Muscle of leg (tissue), 11 donors: Measurements from ENCODE around the gene GCN1. TPM values are rescaled to one million over a fixed set of nuclear protein-coding genes. Genes with fewer than 3 reads are reported as not detected.
"Not testable (repeated sequence)": the region's sequence is repeated elsewhere in the genome, so short reads cannot be mapped to it uniquely, and the experiment has no call there.

ENCODE experiments used
- DNase-seq: peaks from one replicate; pipeline ENCODE4 v3.0.0; 2013
- H3K27ac ChIP-seq: one replicate; pipeline ENCODE4 v1.5.1; 2013; ENCODE audit warnings: mild to moderate bottlenecking, low read length, control low read depth
- H3K27me3 ChIP-seq: one replicate; pipeline ENCODE4 v1.6.1; 2013; ENCODE audit warnings: low read length; ENCODE audit not compliant: control insufficient read depth, insufficient read depth
- H3K36me3 ChIP-seq: one replicate; pipeline ENCODE4 v1.6.1; 2013; ENCODE audit warnings: low read length; ENCODE audit not compliant: control insufficient read depth, insufficient read depth
- H3K4me1 ChIP-seq: one replicate; pipeline ENCODE4 v1.6.1; 2013; ENCODE audit warnings: low read length; ENCODE audit not compliant: control insufficient read depth, insufficient read depth
- H3K4me3 ChIP-seq: one replicate; pipeline ENCODE4 v1.5.1; 2013; ENCODE audit warnings: low read length, control low read depth
- H3K9me3 ChIP-seq: replicated peaks from 2 replicates; pipeline ENCODE4 v1.6.1; 2013; ENCODE audit warnings: low read depth, low read length; ENCODE audit not compliant: control insufficient read depth
- WGBS: methylation state at CpG from one replicate; pipeline ENCODE4 v1.1.5; 2013; ENCODE audit warnings: missing lambda C conversion rate; ENCODE audit not compliant: insufficient coverage; 5-methylcytosine and 5-hydroxymethylcytosine counted together
- polyA plus RNA-seq, 8 donors: library from polyadenylated mRNA; unstranded; fragments of 120-200 nt; gene quantifications; one replicate each; pipeline versions ENCODE4 v1.2.1 to v1.2.3, GENCODE V29; 2013; ENCODE audit warnings: inconsistent platforms in 1 of 8, low replicate concordance in 1 of 8; ENCODE audit not compliant: insufficient read length in 8 of 8, insufficient read depth in 1 of 8
- total RNA-seq: library from RNA; stranded (reverse); fragments of 120-200 nt; gene quantifications from one replicate; pipeline ENCODE4 v1.2.4, GENCODE V29; 2013

GCN1 gene
- total and polyA plus RNA-seq, 9 donors = 34.9 to 50.6 (median 43.5) TPM

DNA sequence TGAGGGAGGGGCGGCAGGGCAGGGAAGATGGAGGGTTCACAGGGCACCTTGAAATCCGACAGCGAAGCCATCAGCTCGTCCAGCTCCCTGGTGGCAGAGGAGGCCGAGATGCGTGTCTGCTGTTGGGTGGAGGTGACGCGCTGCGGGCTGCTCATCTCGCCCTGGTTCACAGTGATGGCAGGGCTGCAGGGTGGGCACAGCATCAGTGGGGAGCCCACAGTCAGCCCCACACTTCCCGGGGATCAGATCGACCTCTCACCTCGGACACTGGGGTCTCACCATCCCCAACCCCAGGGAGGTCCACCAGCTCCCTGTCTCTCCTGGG, 27.0 kb upstream of the GCN1 start:
- H3K27ac ChIP-seq = no peak overlapping the region
- peaks cover 25% of the 10 kb centered on the region for H3K4me1 ChIP-seq
- no peaks in the 10 kb centered on the region for H3K9me3 ChIP-seq
- 97% methylated on average over 12 of the region's 13 CpGs for WGBS
- no peaks in the 10 kb centered on the region for H3K27me3 ChIP-seq
- no peak for DNase-seq
- no peak overlapping the region for H3K4me3 ChIP-seq
- peaks cover 77% of the 10 kb centered on the region for H3K36me3 ChIP-seq

- Histone ChIP-seq H3K27ac (no peak overlapping the region), H3K4me3 (no peak overlapping the region), H3K27me3 (no peaks in the 10 kb centered on the region), H3K9me3 (no peaks in the 10 kb centered on the region), H3K36me3 (peaks cover 77% of the 10 kb centered on the region), H3K4me1 (peaks cover 19% of the 10 kb centered on the region)
- WGBS = 56% methylated on average over 6 of the region's 10 CpGs
- DNase-seq = no peak
Measured at GRCh38 chr12:120220838-120221575, 26.5 kb upstream of the GCN1 start.

GRCh38 chr12:120218680-120219606, 24.4 kb upstream of the GCN1 start:
- Histone ChIP-seq H3K36me3 (peaks cover 94% of the 10 kb centered on the region), H3K27ac (no peak overlapping the region), H3K9me3 (no peaks in the 10 kb centered on the region), H3K27me3 (no peaks in the 10 kb centered on the region), H3K4me3 (no peak overlapping the region), H3K4me1 (no peaks in the 10 kb centered on the region)
- DNase-seq = no peak
- WGBS = 89% methylated on average over 17 of the region's 19 CpGs

DNA sequence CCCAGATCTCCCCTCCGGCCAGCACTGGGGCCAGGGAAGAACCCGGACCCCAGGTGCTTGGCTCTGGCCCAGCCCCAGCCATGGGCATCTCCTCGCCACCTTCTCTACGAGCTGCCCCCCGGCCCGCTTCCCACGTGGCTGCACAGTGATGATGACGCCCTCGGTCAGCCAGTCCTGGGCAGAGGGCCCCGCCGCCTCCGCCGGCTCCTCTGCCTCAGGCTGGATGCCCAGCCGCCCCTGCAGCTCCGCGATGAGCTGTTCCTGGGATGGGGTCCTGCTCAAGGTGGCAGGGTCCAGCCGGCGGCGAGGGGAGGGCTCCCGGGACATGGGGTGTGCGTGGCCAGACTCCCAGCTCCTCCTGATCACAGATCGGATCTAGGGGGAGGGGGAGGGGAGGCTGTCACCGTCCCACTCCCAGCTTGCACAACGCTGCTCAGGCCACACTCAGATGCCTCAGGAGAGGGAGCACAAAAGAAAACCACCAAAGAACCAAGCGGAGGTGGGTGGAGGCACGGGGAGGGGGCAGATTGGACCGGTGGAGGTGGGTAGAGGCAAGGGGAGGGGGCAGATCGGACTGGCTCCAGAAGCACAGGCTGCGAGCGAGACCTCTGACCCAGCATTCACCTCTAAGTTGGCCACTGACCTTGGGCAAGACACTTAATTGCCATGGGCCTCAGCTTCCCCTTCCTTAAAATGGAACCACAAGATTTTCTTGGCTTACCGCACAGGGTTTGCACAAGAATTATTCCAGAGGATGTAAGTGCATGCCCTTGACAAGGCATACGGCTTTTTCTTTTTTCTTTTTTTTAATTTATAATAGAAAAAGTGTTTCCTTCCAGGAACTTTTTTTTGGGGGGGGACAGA, 22.5 kb upstream of the GCN1 start:
- Histone ChIP-seq H3K36me3 (peaks cover 96% of the 10 kb centered on the region), H3K4me1 (no peaks in the 10 kb centered on the region), H3K9me3 (no peaks in the 10 kb centered on the region), H3K4me3 (no peak overlapping the region), H3K27ac (no peak overlapping the region), H3K27me3 (no peaks in the 10 kb centered on the region)
- DNase-seq = no peak
- 70% methylated on average over 19 of the region's 32 CpGs for WGBS

- DNase-seq = no peak
- no peaks in the 10 kb centered on the region for H3K27me3 ChIP-seq
- H3K4me1 ChIP-seq = no peaks in the 10 kb centered on the region
- peaks cover 96% of the 10 kb centered on the region for H3K36me3 ChIP-seq
- H3K9me3 ChIP-seq = no peaks in the 10 kb centered on the region
- 63% methylated on average over 16 of the region's 23 CpGs for WGBS
- H3K27ac ChIP-seq = no peak overlapping the region
- H3K4me3 ChIP-seq = no peak overlapping the region
Measured at GRCh38 chr12:120215766-120216735, 21.5 kb upstream of the GCN1 start.

DNA sequence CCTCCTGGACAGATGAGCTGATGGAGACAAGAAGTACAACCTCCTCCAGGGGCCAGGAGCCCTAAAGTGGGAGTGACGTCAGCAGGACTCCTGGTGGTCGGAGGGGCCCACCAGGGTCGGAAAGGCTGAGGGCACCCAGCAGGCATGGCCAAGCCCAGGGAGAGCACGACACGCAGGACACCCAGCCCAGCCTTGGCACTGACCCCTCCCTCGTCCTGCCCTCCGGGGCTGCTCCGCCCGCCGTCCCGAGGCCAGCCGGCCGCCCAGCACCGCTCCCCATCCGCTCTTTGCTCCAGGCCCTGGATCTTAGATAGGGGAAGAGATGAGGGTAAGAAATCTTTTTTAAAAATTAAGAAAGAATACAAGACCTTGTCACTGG, 20.8 kb upstream of the GCN1 start:
- no peak overlapping the region for H3K4me3 ChIP-seq
- no peaks in the 10 kb centered on the region for H3K4me1 ChIP-seq
- no peaks in the 10 kb centered on the region for H3K27me3 ChIP-seq
- no peaks in the 10 kb centered on the region for H3K9me3 ChIP-seq
- WGBS = 73% methylated on average over 3 of the region's 15 CpGs
- H3K27ac ChIP-seq = no peak overlapping the region
- H3K36me3 ChIP-seq = peaks cover 96% of the 10 kb centered on the region
- DNase-seq = no peak

- H3K36me3 ChIP-seq = peaks cover 95% of the 10 kb centered on the region
- H3K27me3 ChIP-seq = no peaks in the 10 kb centered on the region
- no peak for DNase-seq
- H3K27ac ChIP-seq = no peak overlapping the region
- H3K4me1 ChIP-seq = no peaks in the 10 kb centered on the region
- H3K4me3 ChIP-seq = no peak overlapping the region
- 78% methylated on average over 21 of the region's 34 CpGs for WGBS
- no peaks in the 10 kb centered on the region for H3K9me3 ChIP-seq
Measured at GRCh38 chr12:120214626-120215356, 20.3 kb upstream of the GCN1 start.

DNA sequence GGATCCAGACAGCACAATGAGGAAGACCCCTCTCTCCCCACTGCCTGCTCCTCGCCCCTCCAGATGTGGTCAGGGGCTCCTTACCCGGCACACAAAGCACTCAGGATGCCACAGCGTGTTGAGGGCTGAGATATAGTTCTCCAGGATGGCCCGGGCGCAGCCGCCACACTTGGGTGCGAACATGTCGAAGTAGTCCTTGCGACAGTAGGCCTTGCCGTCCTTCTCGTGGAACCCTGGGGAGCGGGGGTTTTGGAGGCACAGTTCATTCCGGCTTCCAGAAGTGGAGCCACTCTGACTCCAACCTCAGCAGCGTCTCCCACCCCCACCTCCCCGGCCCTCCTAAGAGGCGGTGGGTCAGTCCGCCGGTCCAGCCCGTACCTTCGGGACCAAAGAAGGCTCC, 19.2 kb upstream of the GCN1 start:
- WGBS = 93% methylated on average over 20 of the region's 20 CpGs
- Histone ChIP-seq H3K9me3 (no peaks in the 10 kb centered on the region), H3K4me1 (no peaks in the 10 kb centered on the region), H3K27ac (no peak overlapping the region), H3K36me3 (peaks cover 87% of the 10 kb centered on the region), H3K27me3 (no peaks in the 10 kb centered on the region), H3K4me3 (no peak overlapping the region)
- no peak for DNase-seq

GRCh38 chr12:120213182-120213581, 18.7 kb upstream of the GCN1 start:
- not testable (repeated sequence) for H3K27me3 ChIP-seq, H3K27ac ChIP-seq, H3K4me3 ChIP-seq, H3K9me3 ChIP-seq, DNase-seq, H3K4me1 ChIP-seq
- peaks cover 81% of the 10 kb centered on the region for H3K36me3 ChIP-seq
- WGBS = 92% methylated on average over 5 of the region's 5 CpGs
